SU-DHL-6 (cell line): ENCODE data around the gene GJD3.

ENCODE experiments used
- H2AFZ ChIP-seq: fragments of 200-600 bp; sonication (generic); 2 replicates; pipeline ENCODE4 v1.6.1; 2014; ENCODE audit warnings: low read depth, mild to moderate bottlenecking, moderate library complexity, mixed read lengths, antibody characterized with exemption, low read length; ENCODE audit not compliant: severe bottlenecking
- H3F3A ChIP-seq: fragments of 200-600 bp; shearing (Covaris generic); 2 replicates; pipeline ENCODE4 v1.6.0; 2016; ENCODE audit warnings: antibody characterized with exemption, mild to moderate bottlenecking; ENCODE audit not compliant: insufficient read depth
- H3K27ac ChIP-seq: fragments of 200-600 bp; sonication (generic); 2 replicates; pipeline ENCODE4 v1.5.1; 2016; ENCODE audit warnings: low read depth, mild to moderate bottlenecking, low read length, moderate library complexity, mixed read lengths
- H3K27me3 ChIP-seq: fragments of 200-600 bp; sonication (generic), shearing (Covaris generic); 2 replicates; pipeline ENCODE4 v1.6.0; 2014; ENCODE audit warnings: mild to moderate bottlenecking, low read length
- H3K36me3 ChIP-seq: fragments of 200-600 bp; sonication (generic); 2 replicates; pipeline ENCODE4 v1.6.1; 2014; ENCODE audit warnings: mild to moderate bottlenecking, low read length, mixed read lengths
- H3K4me2 ChIP-seq: fragments of 300-600, 200-600 bp; shearing (Covaris generic), sonication (generic); 2 replicates; pipeline ENCODE4 v1.6.0; 2014; ENCODE audit warnings: low read length, low read depth, mild to moderate bottlenecking; ENCODE audit not compliant: poor library complexity, severe bottlenecking
- H3K4me3 ChIP-seq: fragments of 200-600 bp; sonication (generic); 2 replicates; pipeline ENCODE4 v1.5.1; 2014; ENCODE audit warnings: antibody characterized with exemption, low read length, mild to moderate bottlenecking, mixed read lengths; ENCODE audit not compliant: insufficient read depth, poor library complexity, severe bottlenecking
- H3K79me2 ChIP-seq: fragments of 200-600 bp; sonication (generic); 2 replicates; pipeline ENCODE4 v1.6.1; 2014; ENCODE audit warnings: mild to moderate bottlenecking, low read length, moderate library complexity; ENCODE audit not compliant: insufficient read depth
- H3K9ac ChIP-seq: fragments of 200-600 bp; sonication (generic); 2 replicates; pipeline ENCODE4 v1.7.0; 2014; ENCODE audit warnings: mild to moderate bottlenecking, low read length
- H3K9me2 ChIP-seq: fragments of 200-600 bp; sonication (generic); replicated peaks from 2 replicates; pipeline ENCODE4 v1.6.1; 2014; ENCODE audit warnings: low read length; ENCODE audit not compliant: insufficient read depth
- H3K9me3 ChIP-seq: fragments of 200-600 bp; sonication (generic); 2 replicates; pipeline ENCODE4 v1.6.1; 2014; ENCODE audit warnings: low read length, mixed read lengths; ENCODE audit not compliant: insufficient read depth
- H4K20me1 ChIP-seq: fragments of 200-600 bp; sonication (generic); 2 replicates; pipeline ENCODE4 v1.6.1; 2014; ENCODE audit warnings: low read depth, mild to moderate bottlenecking, antibody characterized with exemption, low read length, moderate library complexity, mixed read lengths
- CTCF ChIP-seq: fragments of 200-600 bp; sonication (generic); IDR thresholded peaks from one replicate; pipeline ENCODE4 v1.5.1; 2017; ENCODE audit warnings: antibody characterized with exemption, mild to moderate bottlenecking, low read length, moderate library complexity; ENCODE audit not compliant: insufficient read depth, poor library complexity, severe bottlenecking
- EZH2phosphoT487 ChIP-seq: fragments of 200-600 bp; sonication (generic), shearing (Covaris generic); conservative IDR thresholded peaks from 2 replicates; pipeline ENCODE4 v1.6.1; 2018; ENCODE audit warnings: mild to moderate bottlenecking, antibody characterized with exemption, low read length, moderate library complexity, mixed read lengths

Gene GJD3

GRCh38 chr17:40345161-40345993 is 19.2 kb downstream of the GJD3 start:
- no peak overlapping the region for H3K4me2 ChIP-seq
- H3K36me3 ChIP-seq, result no peaks in the 10 kb centered on the region; the same call in 1 of the 2 replicates
- no peaks in the 10 kb centered on the region for H3K79me2 ChIP-seq
- no peaks in the 10 kb centered on the region for H3K9me3 ChIP-seq
- TF ChIP-seq EZH2phosphoT487 (no peak), CTCF (no peak)
- H3K4me3 ChIP-seq, result no peak overlapping the region
- no peak overlapping the region for H3K27ac ChIP-seq
- H2AFZ ChIP-seq, result no peak overlapping the region
- no peak overlapping the region for H3K9ac ChIP-seq
- H4K20me1 ChIP-seq, result peaks cover 2% of the 10 kb centered on the region
- H3K9me2 ChIP-seq, result no peaks in the 10 kb centered on the region
- no peaks in the 10 kb centered on the region for H3K27me3 ChIP-seq
- peaks cover 6% of the 10 kb centered on the region for H3F3A ChIP-seq

GRCh38 chr17:40344421-40345160 is 19.9 kb downstream of the GJD3 start:
- Histone ChIP-seq H3K4me3 (no peak overlapping the region), H2AFZ (no peak overlapping the region), H3K9me3 (no peaks in the 10 kb centered on the region), H3K9ac (no peak overlapping the region), H3K9me2 (no peaks in the 10 kb centered on the region), H3K27ac (no peak overlapping the region), H4K20me1 (peaks cover 4% of the 10 kb centered on the region), H3K36me3 (no peaks in the 10 kb centered on the region; the same call in 1 of the 2 replicates), H3K27me3 (no peaks in the 10 kb centered on the region), H3K4me2 (no peak overlapping the region), H3F3A (peaks cover 9% of the 10 kb centered on the region), H3K79me2 (no peaks in the 10 kb centered on the region)
- TF ChIP-seq CTCF (no peak), EZH2phosphoT487 (no peak)

- Histone ChIP-seq H4K20me1 (peaks cover 4% of the 10 kb centered on the region), H3K27ac (no peak overlapping the region), H2AFZ (no peak overlapping the region), H3K9ac (no peak overlapping the region), H3F3A (peaks cover 9% of the 10 kb centered on the region), H3K4me3 (no peak overlapping the region), H3K36me3 (no peaks in the 10 kb centered on the region; the same call in 1 of the 2 replicates), H3K9me3 (no peaks in the 10 kb centered on the region), H3K27me3 (no peaks in the 10 kb centered on the region), H3K79me2 (no peaks in the 10 kb centered on the region), H3K4me2 (no peak overlapping the region), H3K9me2 (no peaks in the 10 kb centered on the region)
- TF ChIP-seq CTCF, result no peak
- no peak for TF ChIP-seq EZH2phosphoT487
Observed at GRCh38 chr17:40343219-40344119, 21.1 kb downstream of the GJD3 start.
